Measurements from ENCODE around the gene MESP1.

MESP1 gene

GRCh38 chr15:89750560-89751542 is at the start of gene MESP1:
TSS of gene MESP1 (minus strand) at chr15:89751249. CDS start at chr15:89751231, 18 bp downstream.
- Histone ChIP-seq H4K20me1 (ENCODE audit: control insufficient read depth, insufficient read depth, low read depth, low read length) (no peaks in the 10 kb centered on the region), H3K36me3 (ENCODE audit: control insufficient read depth, low read length) (no peaks in the 10 kb centered on the region), H3K9me3 (ENCODE audit: control insufficient read depth, insufficient read depth, low read length) (no peaks in the 10 kb centered on the region), H3K79me2 (ENCODE audit: control insufficient read depth, low read length) (no peaks in the 10 kb centered on the region), H3K9me2 (replicated peaks; ENCODE audit: control insufficient read depth, low read length) (no peaks in the 10 kb centered on the region), H3F3A (ENCODE audit: control insufficient read depth, insufficient read depth) (no peaks in the 10 kb centered on the region), H3K4me2 (ENCODE audit: low read length) (peak within 1 kb of the TSS; percentile 90), H3K4me3 (ENCODE audit: low read length) (peak within 1 kb of the TSS; percentile 79), H3K27ac (ENCODE audit: low read depth, low read length) (no peak within 1 kb of the TSS), H3K27me3 (ENCODE audit: control insufficient read depth, low read length) (peaks cover 15% of the 10 kb centered on the region; the same call in 1 of the 2 replicates), H3K4me1 (ENCODE audit: control insufficient read depth, low read length) (peaks cover 13% of the 10 kb centered on the region)
- TF ChIP-seq EZH2phosphoT487 (IDR thresholded peaks at IDR 0.05; ENCODE audit: borderline replicate concordance, low read length) (no peak), CTCF (IDR thresholded peaks at IDR 0.05; ENCODE audit: low read depth, low read length, poor library complexity, severe bottlenecking) (peak; percentile 60)

GRCh38 chr15:89799918-89800498 is 49.0 kb upstream of the MESP1 start:
- H3K4me2 ChIP-seq (ENCODE audit: low read length) = no peak overlapping the region
- no peaks in the 10 kb centered on the region for H4K20me1 ChIP-seq (ENCODE audit: control insufficient read depth, insufficient read depth, low read depth, low read length)
- TF ChIP-seq CTCF (IDR thresholded peaks at IDR 0.05; ENCODE audit: low read depth, low read length, poor library complexity, severe bottlenecking) (no peak), EZH2phosphoT487 (IDR thresholded peaks at IDR 0.05; ENCODE audit: borderline replicate concordance, low read length) (no peak)
- H3K9me2 ChIP-seq (replicated peaks; ENCODE audit: control insufficient read depth, low read length) = no peaks in the 10 kb centered on the region
- H3F3A ChIP-seq (ENCODE audit: control insufficient read depth, insufficient read depth) = no peaks in the 10 kb centered on the region
- H3K27ac ChIP-seq (ENCODE audit: low read depth, low read length) = no peak overlapping the region
- H3K36me3 ChIP-seq (ENCODE audit: control insufficient read depth, low read length) = no peaks in the 10 kb centered on the region
- no peaks in the 10 kb centered on the region for H3K9me3 ChIP-seq (ENCODE audit: control insufficient read depth, insufficient read depth, low read length)
- H3K79me2 ChIP-seq (ENCODE audit: control insufficient read depth, low read length) = no peaks in the 10 kb centered on the region
- H3K4me1 ChIP-seq (ENCODE audit: control insufficient read depth, low read length) = no peaks in the 10 kb centered on the region
- H3K27me3 ChIP-seq (ENCODE audit: control insufficient read depth, low read length) = peaks cover 3% of the 10 kb centered on the region; the same call in 1 of the 2 replicates
- H3K4me3 ChIP-seq (ENCODE audit: low read length) = no peak overlapping the region

GRCh38 chr15:89799011-89799911 is 48.2 kb upstream of the MESP1 start:
- no peaks in the 10 kb centered on the region for H4K20me1 ChIP-seq (ENCODE audit: control insufficient read depth, insufficient read depth, low read depth, low read length)
- no peaks in the 10 kb centered on the region for H3K9me3 ChIP-seq (ENCODE audit: control insufficient read depth, insufficient read depth, low read length)
- no peaks in the 10 kb centered on the region for H3K9me2 ChIP-seq (replicated peaks; ENCODE audit: control insufficient read depth, low read length)
- H3K79me2 ChIP-seq (ENCODE audit: control insufficient read depth, low read length) = no peaks in the 10 kb centered on the region
- TF ChIP-seq EZH2phosphoT487 (IDR thresholded peaks at IDR 0.05; ENCODE audit: borderline replicate concordance, low read length) = no peak
- no peak for TF ChIP-seq CTCF (IDR thresholded peaks at IDR 0.05; ENCODE audit: low read depth, low read length, poor library complexity, severe bottlenecking)
- H3K27me3 ChIP-seq (ENCODE audit: control insufficient read depth, low read length) = peaks cover 3% of the 10 kb centered on the region; the same call in 1 of the 2 replicates
- H3K4me1 ChIP-seq (ENCODE audit: control insufficient read depth, low read length) = no peaks in the 10 kb centered on the region
- H3K4me2 ChIP-seq (ENCODE audit: low read length) = no peak overlapping the region
- H3K27ac ChIP-seq (ENCODE audit: low read depth, low read length) = no peak overlapping the region
- no peaks in the 10 kb centered on the region for H3K36me3 ChIP-seq (ENCODE audit: control insufficient read depth, low read length)
- H3K4me3 ChIP-seq (ENCODE audit: low read length) = no peak overlapping the region
- no peaks in the 10 kb centered on the region for H3F3A ChIP-seq (ENCODE audit: control insufficient read depth, insufficient read depth)
